ENCODE data around the gene RGS2.

Gene RGS2

GRCh38 chr1:192789871-192790270, 19.0 kb upstream of the RGS2 start:
- Histone ChIP-seq H3K9me3 (ENCODE audit: control insufficient read depth, insufficient read depth, low read depth, low read length) (no peaks in the 10 kb centered on the region), H3K4me3 (ENCODE audit: low read depth, low read length) (no peak overlapping the region), H3K27ac (ENCODE audit: extremely low read depth, low read depth, low read length) (no peak overlapping the region), H3K36me3 (ENCODE audit: control insufficient read depth in 2 of 2, insufficient read depth in 1 of 2, low read length in 2 of 2) (no peaks in the 10 kb centered on the region), H3K4me1 (ENCODE audit: control insufficient read depth, insufficient read depth, low read length) (no peaks in the 10 kb centered on the region)
- ChIA-PET POLR2A (no interaction called here), CTCF (interaction anchor here (0.6 to 0.9 kb wide), 2 partner anchors 18 to 22 kb away, joined by 3 read pairs; no protein-coding TSS in a partner anchor)
- no peak for TF ChIP-seq ZNF571 (tag by site-specific recombination; IDR thresholded peaks at IDR 0.05)
- TF ChIP-seq ZNF148 (tag by site-specific recombination; IDR thresholded peaks at IDR 0.05; ENCODE audit: borderline replicate concordance), result no peak
- no peak for TF ChIP-seq YY2 (tag by site-specific recombination; IDR thresholded peaks at IDR 0.05)
- TF ChIP-seq ZSCAN16 (tag by site-specific recombination; IDR thresholded peaks at IDR 0.05), result no peak
- TF ChIP-seq ZNF18 (tag by site-specific recombination; IDR thresholded peaks at IDR 0.05), result no peak
- TF ChIP-seq ZNF624 (tag by site-specific recombination; IDR thresholded peaks at IDR 0.05), result no peak
- no peak for TF ChIP-seq ZNF112 (tag by site-specific recombination; IDR thresholded peaks at IDR 0.05)
- no peak for TF ChIP-seq ZNF335 (tag by site-specific recombination; conservative IDR thresholded peaks at IDR 0.05)
- TF ChIP-seq ZXDB (tag by site-specific recombination; IDR thresholded peaks at IDR 0.05), result no peak

DNA sequence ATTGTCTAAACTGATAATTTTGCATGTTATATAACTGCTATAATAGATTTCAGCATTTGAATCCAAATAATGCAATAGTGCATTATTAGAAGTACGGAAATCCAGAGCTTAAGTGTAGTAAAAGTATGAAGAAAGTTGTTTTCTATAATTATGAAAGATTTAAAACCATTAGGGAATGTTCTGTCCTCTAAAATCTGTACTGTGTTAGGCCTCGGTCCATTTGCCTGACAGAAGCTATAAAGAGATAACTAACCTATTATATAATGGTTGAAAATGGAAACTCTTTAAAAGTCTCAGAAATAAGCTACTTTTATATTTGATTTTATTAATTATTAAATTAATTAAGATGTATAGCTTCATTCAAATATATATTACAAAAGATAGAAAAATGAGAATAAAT, 16.2 kb upstream of the RGS2 start:
- no peaks in the 10 kb centered on the region for H3K9me3 ChIP-seq (ENCODE audit: control insufficient read depth, insufficient read depth, low read depth, low read length)
- TF ChIP-seq ZNF571 (tag by site-specific recombination; IDR thresholded peaks at IDR 0.05) (no peak), ZNF776 (tag by site-specific recombination; IDR thresholded peaks at IDR 0.05; ENCODE audit: borderline replicate concordance) (no peak), ZNF560 (tag by site-specific recombination; IDR thresholded peaks at IDR 0.05; ENCODE audit: borderline replicate concordance) (no peak), SP2 (tag by site-specific recombination; IDR thresholded peaks at IDR 0.05) (no peak), ZNF175 (tag by site-specific recombination; IDR thresholded peaks at IDR 0.05) (no peak), ZSCAN30 (tag by site-specific recombination; IDR thresholded peaks at IDR 0.05) (no peak), ZNF624 (tag by site-specific recombination; IDR thresholded peaks at IDR 0.05) (no peak), ZNF18 (tag by site-specific recombination; IDR thresholded peaks at IDR 0.05) (no peak), ZNF629 (tag by site-specific recombination; IDR thresholded peaks at IDR 0.05) (no peak), ZNF174 (tag by site-specific recombination; IDR thresholded peaks at IDR 0.05) (no peak), ZNF133 (tag by site-specific recombination; IDR thresholded peaks at IDR 0.05) (no peak), ZFP37 (tag by site-specific recombination; IDR thresholded peaks at IDR 0.05) (no peak), BCL11A (tag by site-specific recombination; IDR thresholded peaks at IDR 0.05; ENCODE audit: low read depth) (no peak), ZNF223 (tag by site-specific recombination; IDR thresholded peaks at IDR 0.05) (no peak), ZSCAN16 (tag by site-specific recombination; IDR thresholded peaks at IDR 0.05) (no peak), TRIM28 (IDR thresholded peaks at IDR 0.05; ENCODE audit: borderline replicate concordance, low read length) (no peak), ZNF660 (tag by site-specific recombination; IDR thresholded peaks at IDR 0.05) (no peak), PRDM1 (tag by site-specific recombination; IDR thresholded peaks at IDR 0.05) (no peak)
- TF ChIP-seq, protein P1, sequence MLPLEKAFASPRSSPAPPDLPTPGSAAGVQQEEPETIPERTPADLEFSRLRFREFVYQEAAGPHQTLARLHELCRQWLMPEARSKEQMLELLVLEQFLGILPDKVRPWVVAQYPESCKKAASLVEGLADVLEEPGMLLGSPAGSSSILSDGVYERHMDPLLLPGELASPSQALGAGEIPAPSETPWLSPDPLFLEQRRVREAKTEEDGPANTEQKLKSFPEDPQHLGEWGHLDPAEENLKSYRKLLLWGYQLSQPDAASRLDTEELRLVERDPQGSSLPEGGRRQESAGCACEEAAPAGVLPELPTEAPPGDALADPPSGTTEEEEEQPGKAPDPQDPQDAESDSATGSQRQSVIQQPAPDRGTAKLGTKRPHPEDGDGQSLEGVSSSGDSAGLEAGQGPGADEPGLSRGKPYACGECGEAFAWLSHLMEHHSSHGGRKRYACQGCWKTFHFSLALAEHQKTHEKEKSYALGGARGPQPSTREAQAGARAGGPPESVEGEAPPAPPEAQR (tag by site-specific recombination; IDR thresholded peaks at IDR 0.05), result no peak
- H3K36me3 ChIP-seq (ENCODE audit: control insufficient read depth in 2 of 2, insufficient read depth in 1 of 2, low read length in 2 of 2), result no peaks in the 10 kb centered on the region
- H3K27ac ChIP-seq (ENCODE audit: extremely low read depth, low read depth, low read length), result no peak overlapping the region
- H3K4me1 ChIP-seq (ENCODE audit: control insufficient read depth, insufficient read depth, low read length), result no peaks in the 10 kb centered on the region
- POLR2A ChIA-PET, result no interaction called here
- no peak overlapping the region for H3K4me3 ChIP-seq (ENCODE audit: low read depth, low read length)
- CTCF ChIA-PET, result interaction anchor here (0.6 kb wide), 2 partner anchors 22 to 316 kb away, joined by 3 to 6 read pairs; no protein-coding TSS in a partner anchor

Measured in HEK293 (cell line).